ENCODE measurements around the gene PSMA1. TPM values are rescaled to one million over a fixed set of nuclear protein-coding genes. Genes with fewer than 3 reads are reported as not detected.
A peak's percentile ranks its signal among the peaks of the same experiment; 100 is the strongest.

The PSMA1 gene
- total RNA-seq, 6 experiments from 2014 or later: 69.4 to 95.1 (median 90.7) TPM

- no peaks in the 10 kb centered on the region for H3K27me3 ChIP-seq
- peaks cover 0 to 40% (median 16%) of the 10 kb centered on the region in 4 donors for H3K36me3 ChIP-seq
- H3K27ac ChIP-seq: peak overlapping the region; percentile 72 to 88 (median 79)
- intact Hi-C loops (cut with DNase I): no loop called here
- DNase-seq: peak in 2 of 3 donors; percentile 51 to 66
- TF ChIP-seq POLR2A (IDR thresholded peaks at IDR 0.05): no peak
- no peak for TF ChIP-seq CTCF (IDR thresholded peaks at IDR 0.05)
- peak overlapping the region; percentile 67 to 75 (median 71) for H3K4me3 ChIP-seq
- H3K9me3 ChIP-seq: no peaks in the 10 kb centered on the region
- whole genome bisulfite sequencing (ENCODE audit: insufficient coverage, low coverage, low lambda C conversion rate, missing lambda C conversion rate): 0% methylated on average over 6 of the region's 6 CpGs
- ATAC-seq: peak; percentile 69 to 80 (median 78)
- peaks cover 0 to 14% (median 3%) of the 10 kb centered on the region in 4 donors for H3K4me1 ChIP-seq
Measured at GRCh38 chr11:14500181-14500651, 20.0 kb downstream of the PSMA1 start.

- ATAC-seq (peak; percentile 96 to 99 (median 98)), DNase-seq (peak; percentile 95 to 96 (median 96))
- Histone ChIP-seq H3K27me3 (no peaks in the 10 kb centered on the region), H3K4me3 (peak within 1 kb of the TSS; percentile 67 to 75 (median 71)), H3K9me3 (no peaks in the 10 kb centered on the region), H3K36me3 (peaks cover 0 to 38% (median 16%) of the 10 kb centered on the region in 4 donors), H3K4me1 (peaks cover 0 to 14% (median 3%) of the 10 kb centered on the region in 4 donors), H3K27ac (peak within 1 kb of the TSS; percentile 72 to 88 (median 79))
- intact Hi-C loops (cut with DNase I): no loop called here
- TF ChIP-seq CTCF (IDR thresholded peaks at IDR 0.05): no peak
- peak; percentile 91 for TF ChIP-seq POLR2A (IDR thresholded peaks at IDR 0.05)
- WGBS (ENCODE audit: insufficient coverage, low coverage, low lambda C conversion rate, missing lambda C conversion rate): 2% methylated on average over 15 of the region's 37 CpGs
Measured at GRCh38 chr11:14499560-14500180, 20.5 kb downstream of the PSMA1 start, which contains the start of gene COPB1. Gene COPB1 (minus strand): TSS chr11:14499811. CDS start chr11:14498928, 883 bp downstream.

DNA sequence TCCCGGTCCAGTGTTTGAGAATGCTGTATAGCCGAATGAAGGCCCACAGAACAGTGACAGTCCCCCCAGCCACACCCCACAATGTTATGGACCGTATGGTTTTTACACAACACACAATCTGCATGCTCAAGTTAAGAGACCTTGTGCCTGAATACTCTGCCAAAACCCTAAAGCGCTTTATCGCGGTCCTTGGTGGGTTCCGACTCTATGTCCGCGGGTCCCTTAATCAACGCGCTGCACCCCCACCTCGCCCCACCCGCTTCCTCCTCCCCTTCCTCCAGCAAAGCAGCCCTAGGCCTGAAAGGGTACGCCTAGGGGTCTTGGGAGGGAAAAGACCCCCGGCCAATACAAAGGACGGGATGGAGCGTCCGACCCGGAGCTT lies 21.0 kb downstream of the PSMA1 start:
- Histone ChIP-seq H3K36me3 (peaks cover 0 to 38% (median 16%) of the 10 kb centered on the region in 4 donors), H3K27me3 (no peaks in the 10 kb centered on the region), H3K9me3 (no peaks in the 10 kb centered on the region), H3K4me3 (peak overlapping the region; percentile 67 to 75 (median 71)), H3K27ac (peak overlapping the region; percentile 72 to 88 (median 79)), H3K4me1 (peaks cover 0 to 14% (median 3%) of the 10 kb centered on the region in 4 donors)
- WGBS (ENCODE audit: insufficient coverage, low coverage, low lambda C conversion rate, missing lambda C conversion rate): 0% methylated on average over 6 of the region's 19 CpGs
- no peak for TF ChIP-seq POLR2A (IDR thresholded peaks at IDR 0.05)
- no peak for TF ChIP-seq CTCF (IDR thresholded peaks at IDR 0.05)
- intact Hi-C loops (cut with DNase I): no loop called here
- DNase-seq: peak; percentile 45 to 65 (median 58)
- ATAC-seq: peak; percentile 48 to 64 (median 54)

DNA sequence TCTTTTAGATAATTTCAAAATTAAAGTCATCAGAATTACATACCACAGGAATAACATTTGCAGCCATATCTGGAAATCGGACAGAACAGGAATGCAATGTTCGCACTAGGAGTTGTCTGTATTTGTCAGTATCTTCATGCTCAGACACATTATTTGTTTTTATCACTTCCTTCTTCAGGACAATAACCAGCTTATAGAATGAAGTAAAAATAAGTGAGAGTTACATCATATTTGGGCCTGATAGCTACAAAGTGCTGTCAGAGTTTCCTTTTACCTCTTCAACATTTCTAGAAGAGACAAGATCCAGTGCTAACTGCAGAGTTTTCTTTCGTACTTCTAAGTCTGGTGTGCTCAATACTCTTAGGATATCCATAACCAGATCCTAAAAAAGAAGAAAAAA lies 39.5 kb downstream of the PSMA1 start:
- TF ChIP-seq POLR2A (IDR thresholded peaks at IDR 0.05): no peak
- TF ChIP-seq CTCF (IDR thresholded peaks at IDR 0.05): no peak
- WGBS (ENCODE audit: insufficient coverage, low coverage, low lambda C conversion rate, missing lambda C conversion rate): 60% methylated on average over 3 of the region's 3 CpGs
- Histone ChIP-seq H3K27me3 (no peaks in the 10 kb centered on the region), H3K36me3 (peaks cover 12 to 98% (median 72%) of the 10 kb centered on the region in 4 donors), H3K27ac (no peak overlapping the region), H3K9me3 (no peaks in the 10 kb centered on the region), H3K4me1 (no peaks in the 10 kb centered on the region), H3K4me3 (no peak overlapping the region)
- DNase-seq (no peak), ATAC-seq (no peak)
- intact Hi-C loops (cut with DNase I): no loop called here

All from right lobe of liver (tissue), 6 donors.